ENCODE data around the gene OPHN1. TPM values are rescaled to one million over a fixed set of nuclear protein-coding genes. Genes with fewer than 3 reads are reported as not detected.
"Not testable (repeated sequence)": the region's sequence is repeated elsewhere in the genome, so short reads cannot be mapped to it uniquely, and the experiment has no call there.

Gene OPHN1
- total RNA-seq, 2 donors from 2014 or later, result 5.0 to 5.9 TPM

- ATAC-seq (ENCODE audit: insufficient number of reproducible peaks, low FRiP score, low read depth) (no peak), DNase-seq (ENCODE audit: low spot score) (no peak)
- H3K27ac ChIP-seq, result peak overlapping the region in 1 of 2 donors; percentile 57
- no peaks in the 10 kb centered on the region for H3K36me3 ChIP-seq
- H3K4me3 ChIP-seq, result no peak overlapping the region
- no peak for TF ChIP-seq CTCF (IDR thresholded peaks at IDR 0.05)
- H3K4me1 ChIP-seq (ENCODE audit: control insufficient read depth in 1 of 2, low read depth in 2 of 2), result peaks cover 5 to 17% of the 10 kb centered on the region in 2 donors
- no peaks in the 10 kb centered on the region for H3K27me3 ChIP-seq (replicated peaks; ENCODE audit: insufficient read depth)
- H3K9me3 ChIP-seq, result no peaks in the 10 kb centered on the region
Observed at GRCh38 chrX:68086709-68087108, 346.6 kb downstream of the OPHN1 start.

- H3K27me3 ChIP-seq (replicated peaks; ENCODE audit: insufficient read depth), result no peaks in the 10 kb centered on the region
Observed at GRCh38 chrX:68084765-68085164, 348.5 kb downstream of the OPHN1 start.

GRCh38 chrX:68083510-68083909 lies 349.8 kb downstream of the OPHN1 start:
- DNase-seq (ENCODE audit: low spot score), result no peak
- H3K4me1 ChIP-seq (ENCODE audit: control insufficient read depth in 1 of 2, low read depth in 2 of 2), result peaks cover 5 to 17% of the 10 kb centered on the region in 2 donors
- H3K27me3 ChIP-seq (replicated peaks; ENCODE audit: insufficient read depth), result no peaks in the 10 kb centered on the region
- no peak overlapping the region for H3K27ac ChIP-seq
- no peak for TF ChIP-seq CTCF (IDR thresholded peaks at IDR 0.05)
- no peak for ATAC-seq (ENCODE audit: insufficient number of reproducible peaks, low FRiP score, low read depth)
- no peaks in the 10 kb centered on the region for H3K36me3 ChIP-seq
- no peak overlapping the region for H3K4me3 ChIP-seq
- no peaks in the 10 kb centered on the region for H3K9me3 ChIP-seq

More at GRCh38 chrX:68084765-68085164, 348.5 kb downstream of the OPHN1 start:
- ATAC-seq (ENCODE audit: insufficient number of reproducible peaks, low FRiP score, low read depth) (no peak), DNase-seq (ENCODE audit: low spot score) (no peak)
- Histone ChIP-seq H3K4me1 (ENCODE audit: control insufficient read depth in 1 of 2, low read depth in 2 of 2) (peaks cover 5 to 17% of the 10 kb centered on the region in 2 donors), H3K27ac (peak overlapping the region in 1 of 2 donors; percentile 57), H3K4me3 (no peak overlapping the region), H3K36me3 (no peaks in the 10 kb centered on the region), H3K9me3 (no peaks in the 10 kb centered on the region)
- TF ChIP-seq CTCF (IDR thresholded peaks at IDR 0.05), result no peak

- Histone ChIP-seq H3K27me3 (replicated peaks; ENCODE audit: insufficient read depth) (no peaks in the 10 kb centered on the region), H3K4me3 (no peak overlapping the region), H3K9me3 (no peaks in the 10 kb centered on the region), H3K4me1 (ENCODE audit: control insufficient read depth in 1 of 2, low read depth in 2 of 2) (peaks cover 5 to 7% of the 10 kb centered on the region in 2 donors), H3K27ac (no peak overlapping the region), H3K36me3 (no peaks in the 10 kb centered on the region)
- DNase-seq (ENCODE audit: low spot score), result no peak
- ATAC-seq (ENCODE audit: insufficient number of reproducible peaks, low FRiP score, low read depth), result no peak
- no peak for TF ChIP-seq CTCF (IDR thresholded peaks at IDR 0.05)
Observed at GRCh38 chrX:68079961-68080360, 353.3 kb downstream of the OPHN1 start.

DNA sequence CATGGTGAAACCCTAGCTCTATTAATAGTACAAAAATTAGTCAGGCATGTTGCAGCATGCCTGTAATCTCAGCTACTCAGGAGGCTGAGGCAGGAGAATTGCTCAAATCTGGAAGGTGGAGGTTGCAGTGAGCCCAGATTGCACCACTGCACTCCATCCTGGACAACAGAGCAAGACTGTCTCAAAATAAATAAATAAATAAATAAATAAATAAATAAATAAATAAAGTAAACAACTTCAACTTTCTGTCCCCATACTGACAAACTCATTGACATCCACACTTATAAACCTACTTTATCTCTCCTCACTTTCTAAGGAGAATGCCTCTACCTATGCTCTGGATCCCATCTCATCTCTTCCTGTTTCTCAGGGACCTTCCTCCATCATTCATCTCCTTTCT lies 354.5 kb downstream of the OPHN1 start:
- H3K27ac ChIP-seq; H3K9me3 ChIP-seq; H3K4me3 ChIP-seq; H3K4me1 ChIP-seq (ENCODE audit: control insufficient read depth in 1 of 2, low read depth in 2 of 2); DNase-seq (ENCODE audit: low spot score); ATAC-seq (ENCODE audit: insufficient number of reproducible peaks, low FRiP score, low read depth); H3K36me3 ChIP-seq; H3K27me3 ChIP-seq (replicated peaks; ENCODE audit: insufficient read depth): not testable (repeated sequence)

- no peaks in the 10 kb centered on the region for H3K4me1 ChIP-seq (ENCODE audit: control insufficient read depth in 1 of 2, low read depth in 2 of 2)
- TF ChIP-seq CTCF (IDR thresholded peaks at IDR 0.05), result no peak
- H3K9me3 ChIP-seq, result no peaks in the 10 kb centered on the region
- no peaks in the 10 kb centered on the region for H3K27me3 ChIP-seq (replicated peaks; ENCODE audit: insufficient read depth)
- H3K4me3 ChIP-seq, result no peak overlapping the region
- DNase-seq (ENCODE audit: low spot score), result no peak
- no peak overlapping the region for H3K27ac ChIP-seq
- no peak for ATAC-seq (ENCODE audit: insufficient number of reproducible peaks, low FRiP score, low read depth)
- no peaks in the 10 kb centered on the region for H3K36me3 ChIP-seq
Observed at GRCh38 chrX:68077378-68077777, 355.9 kb downstream of the OPHN1 start.
